IPS DF 4.7 (cell line): Measurements from ENCODE around the gene ATP4A.

Experiments
- DNase-seq: peaks from one replicate; pipeline ENCODE4 v3.0.0-alpha.2; 2013; ENCODE audit warnings: low spot score; ENCODE audit errors: extremely low read depth

The ATP4A gene

DNA sequence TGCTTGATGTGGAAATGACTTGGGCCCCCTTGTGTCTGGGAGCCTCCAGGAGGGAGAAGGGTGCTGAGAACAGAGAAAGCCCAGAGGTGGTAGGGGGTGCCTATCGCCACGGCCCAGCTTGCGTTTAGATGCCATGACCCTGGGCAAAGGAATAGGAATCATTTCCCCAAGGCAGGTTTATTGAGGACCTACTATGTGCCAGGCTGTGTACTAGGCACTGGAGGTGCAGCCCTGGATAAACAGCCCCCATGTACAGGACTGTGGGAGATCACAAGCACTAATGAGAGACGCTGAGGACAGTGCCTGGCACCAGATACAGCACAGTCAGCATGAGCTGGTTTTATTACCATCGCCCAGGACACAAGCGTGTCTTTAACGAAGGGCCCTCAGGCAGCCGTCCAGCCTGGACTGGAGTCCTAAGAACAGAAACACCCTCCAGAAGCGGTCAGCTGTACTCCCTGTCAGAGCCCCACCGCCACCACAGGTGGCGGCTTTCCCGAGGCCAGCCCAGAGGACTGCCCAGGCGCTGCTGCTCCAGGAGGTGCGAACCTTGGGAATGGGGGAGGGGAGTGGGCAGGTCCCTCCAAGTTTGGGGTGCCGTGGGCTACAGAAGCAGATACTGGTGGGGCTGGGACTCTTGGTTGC, 13.5 kb downstream of the ATP4A start:
- DNase-seq = no peak

DNA sequence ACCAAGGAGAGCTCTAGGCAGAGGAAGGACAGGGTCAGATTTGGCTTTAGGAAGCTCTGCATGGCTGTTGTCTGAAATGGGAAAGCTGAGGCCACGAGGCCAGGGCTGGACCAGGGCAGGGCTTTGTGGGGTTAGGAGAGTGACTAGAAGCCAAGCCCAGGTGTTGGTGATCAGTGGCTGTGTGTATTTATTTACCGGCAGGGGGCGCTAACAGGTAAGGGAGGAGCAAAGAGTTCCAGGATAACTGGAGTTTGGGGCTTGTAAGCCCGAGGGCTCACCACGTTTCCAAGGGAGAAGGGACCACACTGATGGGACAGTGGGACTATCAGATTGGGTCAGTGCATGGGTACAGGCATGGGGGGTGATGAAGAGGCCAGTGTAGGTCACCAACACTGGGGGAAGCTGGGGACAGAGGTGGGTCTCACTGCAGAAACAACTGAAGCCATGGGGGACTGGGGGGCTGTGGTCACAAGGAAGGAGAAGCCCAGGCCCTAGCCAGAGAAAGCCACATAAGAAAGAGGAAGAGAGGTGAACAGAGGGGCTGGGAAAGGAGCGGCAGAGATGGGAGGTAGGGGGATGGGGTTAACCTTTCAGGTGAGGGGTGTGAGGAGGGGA, 14.2 kb downstream of the ATP4A start:
- DNase-seq = no peak

DNA sequence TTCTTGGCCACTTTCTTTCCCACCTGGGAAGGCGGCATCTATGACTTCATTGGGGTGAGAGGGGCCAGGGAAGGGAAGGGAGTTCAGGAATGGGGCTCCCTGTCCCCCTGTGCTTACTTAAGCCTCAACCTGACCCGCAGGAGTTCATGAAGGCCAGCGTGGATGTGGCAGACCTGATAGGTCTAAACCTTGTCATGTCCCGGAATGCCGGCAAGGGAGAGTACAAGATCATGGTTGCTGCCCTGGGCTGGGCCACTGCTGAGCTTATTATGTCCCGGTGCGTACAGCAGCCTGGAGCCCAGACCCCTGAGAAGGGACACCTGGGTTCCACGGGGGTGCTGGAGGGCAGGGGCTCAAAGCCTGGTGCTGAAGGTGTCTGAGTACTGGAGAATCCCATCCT, 16.9 kb downstream of the ATP4A start:
- DNase-seq = no peak

DNA sequence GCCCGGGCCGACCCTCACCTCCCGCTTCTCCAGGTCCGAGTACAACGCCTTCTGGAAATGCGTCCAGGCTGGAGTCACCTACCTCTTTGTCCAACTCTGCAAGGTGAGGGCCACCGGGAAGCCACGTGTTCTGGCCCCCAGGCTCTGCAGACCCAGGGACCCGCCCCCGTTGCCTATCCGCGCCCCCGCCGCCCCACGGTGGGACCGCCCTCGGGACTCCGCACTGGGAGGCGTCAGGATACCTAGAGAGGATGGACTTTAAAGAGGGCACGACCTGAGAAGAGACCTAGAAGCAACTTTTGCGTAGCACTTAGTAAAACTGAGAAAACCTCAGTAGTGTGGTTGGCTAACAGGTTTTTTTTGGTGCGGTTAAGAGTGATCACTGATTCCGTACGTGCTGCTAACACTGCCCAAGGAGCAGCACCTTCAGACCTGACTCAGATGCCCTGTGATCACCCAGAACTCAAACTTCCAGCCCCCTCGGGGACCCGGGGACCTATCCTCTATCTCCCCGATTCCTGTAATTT, 17.5 kb downstream of the ATP4A start:
- DNase-seq = no peak

DNA sequence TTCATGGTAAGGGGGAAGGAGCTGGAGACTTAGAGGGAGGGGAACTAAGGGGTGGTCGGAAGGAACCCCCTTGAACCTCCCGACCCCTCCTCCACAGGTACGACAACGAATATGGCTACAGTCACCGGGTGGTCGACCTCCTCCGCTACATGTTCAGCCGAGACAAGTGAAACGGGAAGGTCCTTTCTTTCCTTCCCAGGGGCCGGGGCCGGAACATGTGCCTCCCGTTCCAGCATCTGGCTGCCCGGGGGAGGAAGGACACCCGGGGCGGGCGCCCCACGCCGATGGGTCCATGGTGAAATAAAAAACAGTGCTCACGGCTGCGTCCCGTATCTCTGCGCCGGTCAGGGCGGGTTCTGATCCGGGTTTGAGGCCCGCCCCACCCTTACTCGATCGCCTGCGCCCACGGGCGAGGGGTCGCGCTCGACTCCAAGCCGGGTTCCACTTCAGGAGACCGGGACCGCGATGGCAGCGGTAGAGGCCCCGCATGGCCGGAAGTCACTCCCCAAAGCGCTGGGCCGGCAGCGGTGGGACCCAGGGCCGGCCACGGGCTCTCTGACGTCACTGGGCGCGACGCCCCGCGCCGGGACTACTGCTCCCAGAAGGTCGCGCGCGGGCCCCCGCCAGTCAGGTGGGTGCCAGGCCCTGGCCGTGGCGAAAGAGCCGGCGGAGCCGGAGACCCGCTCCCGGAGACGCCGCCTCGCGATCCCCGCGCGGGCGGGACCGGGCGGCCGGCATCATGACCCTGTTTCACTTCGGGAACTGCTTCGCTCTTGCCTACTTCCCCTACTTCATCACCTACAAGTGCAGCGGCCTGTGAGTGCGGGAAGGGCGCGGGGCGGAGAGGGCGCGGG, 18.2 kb downstream of the ATP4A start, which contains the start of gene TMEM147:
TMEM147 (plus strand) TSS at position 626 of the 854 bp plus-strand sequence; CDS start at position 740, 114 bp downstream.
- DNase-seq = no peak

DNA sequence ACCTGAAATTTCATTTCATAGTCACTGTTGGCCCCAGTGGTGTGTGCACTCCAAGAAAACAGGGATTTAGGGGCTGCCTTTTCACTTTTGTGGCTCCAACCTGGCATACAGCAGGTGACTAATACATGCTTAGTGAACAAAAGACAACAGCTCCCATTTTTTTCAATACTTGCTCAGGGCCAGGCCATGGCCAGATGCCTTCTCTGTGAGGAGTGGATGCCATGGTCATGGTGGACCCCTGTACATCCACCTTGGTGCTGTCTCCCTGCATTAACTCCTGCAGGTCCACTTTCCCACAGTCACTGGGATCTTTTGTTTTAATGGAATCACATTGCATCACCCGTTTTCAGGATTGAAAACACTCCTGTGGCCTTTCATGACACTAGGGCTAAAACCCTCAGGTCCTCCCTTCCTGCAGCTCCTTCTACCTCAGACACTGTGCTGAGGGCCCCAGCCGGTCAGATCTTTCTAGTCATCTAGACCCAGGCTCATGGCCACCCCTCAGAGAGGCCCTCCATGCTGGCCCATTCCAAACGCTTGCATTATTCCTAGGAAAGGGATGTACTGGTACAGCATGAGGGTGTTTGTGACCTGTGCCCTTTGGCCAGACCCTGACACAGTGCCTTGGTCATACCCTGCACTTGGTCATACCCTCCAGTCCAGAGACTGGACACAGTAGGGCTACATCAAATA, 19.2 kb downstream of the ATP4A start:
- DNase-seq = no peak

DNA sequence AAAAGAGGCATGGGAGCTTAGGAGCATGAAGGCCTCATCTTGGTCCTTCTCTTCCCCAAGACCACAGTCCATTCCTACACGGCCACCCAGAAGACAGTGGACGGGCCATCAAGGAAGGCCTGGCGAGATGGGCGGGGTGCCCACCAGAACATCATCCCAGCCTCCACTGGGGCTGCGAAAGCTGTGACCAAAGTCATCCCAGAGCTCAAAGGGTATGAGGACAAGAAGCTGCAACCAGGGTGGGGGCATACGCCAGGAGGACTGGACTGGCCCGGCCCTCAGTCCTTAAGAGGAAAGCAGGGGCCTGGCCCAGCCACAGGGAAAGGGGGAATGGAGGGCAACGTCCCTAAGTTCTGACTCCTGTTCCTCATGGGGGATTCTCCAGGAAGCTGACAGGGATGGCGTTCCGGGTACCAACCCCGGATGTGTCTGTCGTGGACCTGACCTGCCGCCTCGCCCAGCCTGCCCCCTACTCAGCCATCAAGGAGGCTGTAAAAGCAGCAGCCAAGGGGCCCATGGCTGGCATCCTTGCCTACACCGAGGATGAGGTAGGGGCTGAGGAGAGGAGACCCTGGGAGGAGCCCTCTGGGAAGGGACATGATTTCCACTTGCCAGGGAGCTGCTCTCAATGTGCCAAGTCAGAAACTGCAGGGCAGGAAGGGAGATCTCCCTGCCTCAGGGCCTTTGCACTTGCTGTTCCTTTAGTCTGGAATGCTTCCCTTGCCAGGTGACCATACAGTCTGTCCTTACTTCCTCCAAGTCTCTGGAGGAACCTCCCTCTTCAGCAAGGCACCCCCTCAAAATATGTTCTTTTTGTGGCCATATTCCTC, 20.0 kb downstream of the ATP4A start:
- no peak for DNase-seq

DNA sequence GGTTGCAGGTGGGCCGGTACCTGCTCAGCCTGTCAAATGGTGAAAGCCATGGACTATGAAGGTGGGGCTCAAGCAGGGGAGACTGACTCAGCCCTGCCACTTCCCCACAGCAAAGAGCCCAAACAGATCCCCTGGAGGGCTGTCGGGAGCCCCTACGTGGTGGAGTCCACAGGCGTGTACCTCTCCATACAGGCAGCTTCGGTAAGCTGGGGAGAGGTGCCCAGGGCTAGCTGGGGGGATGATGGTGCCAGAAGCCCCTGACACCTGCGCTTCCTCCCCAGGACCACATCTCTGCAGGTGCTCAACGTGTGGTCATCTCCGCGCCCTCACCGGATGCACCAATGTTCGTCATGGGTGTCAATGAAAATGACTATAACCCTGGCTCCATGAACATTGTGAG, 21.2 kb downstream of the ATP4A start:
- no peak for DNase-seq

DNA sequence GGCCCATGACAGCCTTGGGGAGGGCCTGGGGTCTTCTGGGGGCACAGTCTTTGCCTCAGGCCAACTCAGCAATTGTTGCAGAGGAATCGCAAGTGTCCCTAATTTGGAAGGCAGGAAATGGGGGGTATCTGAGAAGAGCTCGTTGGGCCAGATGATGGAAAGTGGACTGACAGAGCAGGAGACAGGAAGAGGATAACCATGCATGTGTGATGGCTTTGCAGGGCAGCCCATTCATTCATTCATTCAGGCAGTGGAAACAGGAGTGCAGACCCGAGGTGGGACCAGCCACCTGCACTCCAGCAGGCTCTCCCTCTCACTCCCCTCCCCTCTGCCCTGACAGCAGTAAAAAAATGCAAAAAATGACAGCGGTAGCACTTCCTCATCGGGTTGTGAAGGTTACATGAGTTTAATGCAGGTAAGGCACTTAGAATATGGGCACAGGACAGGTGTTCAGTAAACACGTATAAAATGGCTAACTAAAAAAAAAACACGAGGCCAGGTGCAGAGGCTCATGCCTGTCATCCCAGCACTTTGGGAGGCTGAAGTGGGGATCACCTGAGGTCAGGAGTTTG, 23.0 kb downstream of the ATP4A start:
- no peak for DNase-seq

DNA sequence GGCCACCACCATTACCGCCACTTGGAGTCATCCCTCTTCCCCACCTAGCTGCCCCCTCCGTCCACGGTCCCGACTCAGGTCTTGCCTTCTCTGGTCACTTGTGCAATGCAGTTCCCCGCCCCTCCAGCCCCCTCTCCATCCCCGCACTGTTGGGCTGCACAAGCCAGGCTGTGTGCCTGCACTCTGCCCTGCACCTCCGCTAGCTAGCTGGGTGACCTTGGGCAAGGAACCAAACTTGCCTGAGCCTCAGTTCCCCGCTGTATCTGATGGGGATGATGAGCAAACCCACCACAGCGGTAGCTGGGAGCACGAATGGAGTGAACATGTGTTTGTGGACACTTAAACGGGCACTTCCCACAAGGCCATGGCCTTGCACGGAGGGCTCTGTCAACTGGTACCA, 23.6 kb downstream of the ATP4A start:
- DNase-seq = no peak

DNA sequence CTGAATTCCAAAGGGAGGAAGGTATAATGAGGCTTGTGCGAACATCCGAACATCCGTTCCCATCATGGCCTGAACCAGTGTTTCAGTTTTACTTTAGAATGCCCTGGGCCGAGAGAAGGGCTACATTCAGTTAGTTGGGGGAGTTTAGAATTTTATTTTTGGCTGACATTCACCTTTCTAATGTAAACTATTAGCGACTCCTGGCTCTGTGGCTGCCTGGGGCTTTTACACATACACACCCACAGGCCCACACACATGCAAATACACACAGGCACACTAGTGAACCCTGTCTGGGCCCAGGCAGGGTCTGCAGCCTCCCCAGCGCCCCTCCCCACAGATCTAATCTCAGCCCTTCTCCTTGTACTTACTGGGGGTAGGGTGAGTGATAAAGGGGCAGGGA, 24.1 kb downstream of the ATP4A start:
- DNase-seq = no peak

DNA sequence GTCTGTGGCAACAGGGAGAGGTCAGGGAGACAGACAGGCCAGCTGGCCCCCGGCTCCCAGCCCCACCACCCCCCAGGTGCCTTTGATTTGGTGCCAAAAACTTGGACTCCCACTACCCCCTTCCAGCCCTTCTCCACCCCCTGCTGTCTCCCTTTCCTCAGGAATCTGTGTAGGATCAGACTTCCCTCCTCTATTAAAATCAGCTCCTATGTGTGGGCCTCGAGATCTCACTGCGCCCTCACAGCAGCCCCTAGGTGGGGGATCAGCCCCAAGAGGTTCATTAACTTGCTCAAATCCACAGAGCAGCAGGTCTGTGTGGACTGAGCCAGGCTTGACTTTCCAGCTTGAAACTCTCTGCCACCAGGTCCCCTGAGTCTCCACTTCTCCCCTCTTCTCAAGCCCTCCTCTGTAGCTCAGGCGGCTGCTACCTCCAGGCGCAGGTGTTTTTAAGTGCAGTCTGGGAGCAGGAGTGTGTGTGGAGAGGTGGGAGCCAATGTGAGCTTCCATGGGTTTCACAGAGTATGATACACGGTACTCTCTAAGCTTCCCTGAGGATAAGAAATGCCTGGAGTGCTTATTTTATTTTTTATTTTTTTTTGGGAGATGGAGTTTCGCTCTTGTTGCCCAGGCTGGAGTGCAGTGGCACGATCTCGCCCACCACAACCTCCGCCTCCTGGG, 28.5 kb downstream of the ATP4A start:
- no peak for DNase-seq

DNA sequence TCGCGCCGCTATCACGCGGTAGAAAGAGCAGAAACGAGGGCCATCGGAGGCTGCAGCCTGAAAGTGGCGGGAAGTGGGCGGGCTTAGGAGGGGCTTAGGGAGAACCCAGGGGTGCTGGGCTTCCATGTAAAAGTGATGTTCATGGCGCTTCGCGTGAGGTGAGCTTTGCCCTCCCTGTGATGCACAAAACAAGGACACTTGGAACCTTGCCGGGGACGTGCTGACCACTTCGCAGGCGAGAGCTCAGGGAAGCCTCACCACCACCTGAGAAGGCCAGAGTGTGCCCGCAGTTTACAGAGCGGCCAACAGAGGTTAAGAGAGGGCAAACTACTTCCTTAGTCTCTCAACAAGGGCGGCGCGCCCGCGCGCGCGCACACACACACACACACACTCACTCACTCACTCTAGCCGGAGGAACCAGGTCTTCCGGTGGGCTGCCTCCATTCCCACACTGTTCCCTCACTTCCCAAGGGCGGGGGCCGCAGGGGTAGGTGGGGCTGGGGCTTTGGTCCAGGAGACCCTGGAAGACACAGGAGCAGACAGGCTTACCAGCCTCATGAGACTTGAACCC, 29.6 kb downstream of the ATP4A start:
- no peak for DNase-seq

DNA sequence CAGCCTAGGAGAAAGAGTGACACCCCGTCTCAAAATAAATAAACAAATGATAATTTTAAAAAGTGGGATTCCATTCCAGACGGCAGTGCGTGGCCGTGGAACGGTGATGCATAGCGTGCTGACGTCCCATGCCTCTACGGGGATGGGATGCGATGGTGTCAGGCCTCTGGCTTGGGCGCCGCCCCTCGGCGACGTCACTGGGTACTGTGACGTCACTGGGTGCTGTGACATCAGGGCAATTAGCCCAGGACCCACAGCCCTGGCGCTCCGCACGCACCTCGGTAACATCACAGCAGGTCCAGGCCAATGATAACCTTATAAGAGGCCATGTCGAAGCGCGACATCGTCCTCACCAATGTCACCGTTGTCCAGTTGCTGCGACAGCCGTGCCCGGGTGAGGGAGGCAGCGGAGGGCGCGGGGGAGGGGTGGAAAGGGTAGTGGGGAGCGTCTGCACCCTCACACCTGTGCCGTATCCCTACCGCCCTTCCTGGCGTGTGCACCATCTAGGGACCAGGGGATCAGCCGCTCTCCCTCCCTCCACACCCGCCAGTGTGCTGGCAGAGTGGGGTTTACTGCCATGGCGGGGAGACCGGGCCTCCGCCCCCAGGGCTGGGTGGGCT, 30.1 kb downstream of the ATP4A start, which contains the start of gene GAPDHS:
GAPDHS (plus strand) TSS at position 256 of the 621 bp plus-strand sequence; CDS start at position 328, 72 bp downstream.
- DNase-seq = no peak

DNA sequence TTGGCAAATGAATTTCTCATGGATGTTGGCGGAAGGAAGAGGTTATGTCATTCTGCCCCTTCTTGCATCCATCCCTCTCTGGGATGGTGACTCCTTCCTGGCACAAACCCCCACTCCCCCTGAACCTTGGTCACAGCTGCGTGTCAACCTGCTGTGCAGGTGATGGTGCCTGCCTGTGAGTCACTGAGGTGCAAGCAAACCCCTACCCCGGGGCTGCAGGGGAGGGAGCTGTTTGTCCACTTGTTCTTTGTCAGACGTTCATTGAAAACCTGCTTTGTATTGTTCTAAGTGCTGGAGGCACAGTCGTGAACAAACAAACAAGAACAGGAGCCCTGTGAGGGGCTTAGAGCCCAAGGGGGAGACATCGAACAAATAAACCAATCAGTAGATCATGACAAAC, 32.2 kb downstream of the ATP4A start:
- no peak for DNase-seq

DNA sequence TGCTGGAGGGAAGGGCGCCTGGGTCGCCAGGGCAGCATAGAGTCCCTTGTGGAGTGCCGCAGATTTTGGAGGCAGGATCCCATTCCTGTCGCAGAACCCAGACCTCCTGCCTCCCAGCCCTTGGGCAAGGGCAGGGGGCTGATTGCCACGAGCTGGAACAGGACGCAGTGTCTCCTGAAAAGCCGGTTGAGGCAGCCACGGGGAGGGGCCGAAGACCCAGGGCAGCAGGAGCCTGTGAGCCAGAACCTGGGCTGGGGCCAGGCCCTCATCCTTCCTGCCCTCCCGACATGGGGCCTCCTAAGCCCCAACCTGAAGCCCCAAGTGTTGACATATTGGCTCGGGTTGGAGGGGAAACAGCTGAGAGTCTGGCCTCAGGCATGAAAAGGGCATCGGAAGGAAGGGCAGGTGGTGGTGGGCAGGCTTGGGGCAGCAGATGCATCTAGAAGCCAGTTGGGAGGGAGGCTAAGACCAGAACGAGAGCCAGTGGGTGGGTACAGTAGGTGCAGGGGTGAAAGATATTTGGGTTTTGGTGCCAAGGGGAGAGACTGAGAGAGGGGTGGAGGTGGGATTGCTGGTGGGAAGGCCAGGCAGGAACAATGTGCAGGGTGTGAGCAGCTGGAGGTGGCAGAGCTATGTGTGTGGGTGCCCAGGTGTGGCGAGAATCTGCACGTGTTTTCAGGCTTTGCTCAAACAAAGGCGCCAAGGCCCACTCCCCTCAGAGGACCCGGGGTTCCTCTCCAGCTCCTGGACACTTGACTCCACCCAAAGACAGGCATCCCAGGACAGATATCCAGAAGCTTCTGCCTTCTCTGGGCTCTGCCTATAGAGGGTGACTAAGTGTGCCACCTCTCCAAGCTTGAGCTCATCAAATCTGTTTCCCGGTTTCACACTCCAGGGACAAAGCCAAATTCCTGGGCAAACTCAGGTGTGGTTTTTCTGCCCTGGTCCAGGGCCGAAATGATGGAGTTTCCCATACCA, 33.9 kb downstream of the ATP4A start:
- no peak for DNase-seq

DNA sequence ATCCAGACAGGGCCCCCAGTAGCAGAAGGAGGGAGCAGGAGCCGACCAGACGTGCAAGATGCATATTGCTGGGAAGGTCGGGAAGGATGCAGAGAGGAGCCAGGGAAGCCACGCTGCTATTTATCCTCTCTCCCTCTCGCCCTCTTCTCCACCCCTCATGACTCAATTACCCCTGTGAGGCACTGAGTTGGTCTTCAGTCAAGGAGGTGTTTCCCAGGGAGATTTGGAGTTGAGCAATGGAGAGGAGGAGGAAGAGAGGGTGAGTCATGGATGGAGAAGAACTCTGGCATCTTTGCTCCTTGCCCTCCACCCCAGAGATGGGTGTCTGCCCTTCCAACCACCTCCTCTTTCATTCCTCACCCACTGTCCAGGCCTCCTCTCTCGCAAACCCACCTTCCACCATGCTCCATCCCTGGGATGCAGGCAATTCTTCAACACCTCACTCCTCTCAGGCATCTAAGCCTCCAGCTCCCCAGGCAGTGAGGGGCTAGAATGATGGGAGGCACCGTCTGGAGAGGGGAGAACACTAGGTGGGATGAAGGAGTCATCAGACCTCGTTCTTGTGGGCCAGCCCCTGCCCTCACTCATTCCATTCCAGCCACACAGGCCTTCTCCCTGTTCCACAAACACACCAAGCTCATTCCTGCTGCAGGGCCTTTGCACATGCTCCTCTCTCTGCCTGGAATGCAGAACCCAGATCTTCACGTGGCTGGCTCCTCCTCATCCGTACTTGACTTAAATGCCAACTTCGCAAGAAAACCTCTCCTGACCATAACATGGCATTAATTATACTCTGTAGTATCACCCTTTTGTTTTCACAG, 35.0 kb downstream of the ATP4A start, which contains the start of gene SBSN:
SBSN (minus strand) TSS at position 94 of the 821 bp plus-strand sequence; CDS start at position 64, 30 bp downstream.
- no peak for DNase-seq
